Stimulated activated CD4-positive, alpha-beta T cell treated with anti-CD3 and anti-CD28 coated beads, Interleukin-1b, Interleukin-23, amount 100 ng/mL, for 24 hours (primary cell): ENCODE results near the gene RAPGEF4.
"Not testable (repeated sequence)": the region's sequence is repeated elsewhere in the genome, so short reads cannot be mapped to it uniquely, and the experiment has no call there.

ENCODE experiments used
- DNase-seq, 4 experiments: peaks; one replicate each; pipeline ENCODE4 v3.0.0-alpha.2; 2020; ENCODE audit warnings: low read depth in 4 of 4, low spot score in 1 of 4

RAPGEF4 gene

DNA sequence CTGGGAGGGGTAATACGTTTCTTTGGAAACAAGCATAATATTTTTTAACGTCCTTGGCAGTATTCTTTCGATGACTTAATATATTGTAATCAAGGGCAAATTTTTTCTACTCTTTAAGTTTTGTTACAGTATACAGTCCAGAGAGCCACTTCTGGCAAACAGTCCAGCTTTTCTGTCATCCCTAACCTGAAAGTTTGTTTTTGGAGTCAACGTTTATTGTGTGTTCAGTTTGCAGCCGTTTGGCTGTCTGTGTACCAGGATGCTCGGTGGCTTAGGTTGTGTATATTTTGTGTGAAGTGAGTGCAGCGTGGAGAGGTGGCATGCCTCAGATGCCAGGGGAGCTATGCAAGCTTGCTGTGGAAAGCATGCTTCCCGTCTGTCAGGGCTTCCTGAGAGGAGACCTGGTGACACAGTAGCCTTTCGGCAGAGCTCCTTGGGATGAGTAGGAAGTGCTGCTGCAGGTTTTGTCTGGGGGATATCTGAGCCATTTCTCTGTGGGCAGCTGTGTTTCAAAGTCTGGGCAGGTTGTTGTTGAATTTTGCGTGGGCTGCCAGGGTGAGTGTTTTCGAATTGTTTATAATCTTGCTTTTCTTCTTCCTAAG lies 354.7 kb downstream of the RAPGEF4 start:
- DNase-seq = no peak

DNA sequence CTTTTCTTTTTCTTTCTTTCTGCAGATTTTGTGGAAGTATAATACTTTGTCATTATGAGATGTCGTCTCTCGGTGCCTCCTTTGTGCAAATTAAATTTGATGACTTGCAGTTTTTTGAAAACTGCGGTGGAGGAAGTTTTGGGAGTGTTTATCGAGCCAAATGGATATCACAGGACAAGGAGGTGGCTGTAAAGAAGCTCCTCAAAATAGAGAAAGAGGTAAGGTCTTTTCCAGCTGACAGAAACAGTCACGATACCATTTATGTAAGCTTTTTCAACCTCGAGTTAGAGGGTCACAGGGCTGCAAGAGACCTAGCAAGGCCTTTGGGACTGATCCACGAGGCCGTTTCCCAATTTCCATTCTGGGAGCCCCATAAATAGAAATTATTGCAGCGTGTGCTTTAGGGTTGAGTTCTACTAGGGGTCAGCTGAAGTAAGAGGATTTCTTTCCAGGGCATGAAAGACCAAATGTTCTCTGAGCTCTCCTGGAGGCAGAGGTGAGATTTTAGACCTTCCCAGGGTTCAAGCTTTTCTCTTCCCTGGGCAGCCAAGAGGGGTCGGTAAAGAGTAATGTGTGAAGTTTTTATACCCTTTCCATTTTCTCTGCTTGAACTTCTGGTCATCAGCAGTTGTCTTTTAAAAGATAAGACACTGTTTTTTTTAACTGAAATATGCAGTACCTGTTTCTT lies 355.5 kb downstream of the RAPGEF4 start:
- no peak for DNase-seq

DNA sequence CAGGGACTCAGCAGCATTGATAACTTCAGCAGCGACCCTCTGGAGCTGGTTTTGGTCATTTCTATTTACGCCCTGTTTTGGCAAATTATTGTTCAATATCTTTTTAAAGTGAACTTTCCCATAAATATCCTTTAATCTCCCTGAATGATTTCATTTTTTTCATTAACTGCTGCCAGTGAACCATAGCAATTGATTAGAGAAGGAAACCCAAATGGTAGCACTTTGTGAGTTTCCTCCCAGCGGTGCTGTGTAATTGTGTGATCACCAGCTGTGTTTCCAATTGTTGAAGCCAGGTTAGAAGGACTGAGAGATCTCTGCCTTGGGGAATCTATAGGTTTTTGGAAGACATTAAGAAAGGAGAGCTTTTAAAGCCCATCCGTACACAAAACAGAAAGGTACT lies 356.3 kb downstream of the RAPGEF4 start:
- DNase-seq = no peak

DNA sequence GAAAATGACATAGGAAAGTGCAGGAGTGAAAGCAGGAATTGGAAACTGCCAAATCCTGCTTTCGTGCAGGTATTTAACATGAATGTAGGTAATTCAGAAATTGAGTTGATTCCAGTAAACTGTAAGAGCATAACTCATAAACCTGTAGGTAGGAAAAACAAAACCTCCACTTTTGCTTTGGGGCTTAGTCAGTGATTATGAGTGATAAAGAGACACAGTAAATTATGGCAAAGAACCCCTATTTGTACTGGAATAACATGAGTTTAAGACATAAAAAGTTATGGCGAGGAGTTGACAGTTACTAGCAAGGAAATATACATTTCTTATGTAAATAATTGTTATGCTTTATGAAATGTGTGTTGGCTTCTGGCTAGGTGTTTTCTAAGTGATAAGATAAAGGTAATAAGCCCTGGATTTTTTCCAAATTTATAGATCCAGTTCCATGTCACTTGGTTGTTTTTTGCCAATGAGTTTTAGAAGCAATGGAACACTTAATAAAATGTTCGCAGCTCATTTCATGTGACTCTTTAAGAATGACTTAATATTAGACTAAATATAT lies 357.3 kb downstream of the RAPGEF4 start:
- no peak for DNase-seq

DNA sequence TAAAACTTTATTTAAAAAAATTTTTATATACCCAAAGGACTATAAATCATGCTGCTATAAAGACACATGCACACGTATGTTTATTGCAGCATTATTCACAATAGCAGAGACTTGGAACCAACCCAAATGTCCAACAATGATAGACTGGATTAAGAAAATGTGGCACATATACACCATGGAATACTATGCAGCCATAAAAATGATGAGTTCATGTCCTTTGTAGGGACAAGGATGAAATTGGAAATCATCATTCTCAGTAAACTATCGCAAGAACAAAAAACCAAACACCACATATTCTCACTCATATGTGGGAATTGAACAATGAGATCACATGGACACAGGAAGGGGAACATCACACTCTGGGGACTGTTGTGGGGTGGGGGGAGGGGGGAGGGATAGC lies 358.0 kb downstream of the RAPGEF4 start:
- not testable (repeated sequence) for DNase-seq

DNA sequence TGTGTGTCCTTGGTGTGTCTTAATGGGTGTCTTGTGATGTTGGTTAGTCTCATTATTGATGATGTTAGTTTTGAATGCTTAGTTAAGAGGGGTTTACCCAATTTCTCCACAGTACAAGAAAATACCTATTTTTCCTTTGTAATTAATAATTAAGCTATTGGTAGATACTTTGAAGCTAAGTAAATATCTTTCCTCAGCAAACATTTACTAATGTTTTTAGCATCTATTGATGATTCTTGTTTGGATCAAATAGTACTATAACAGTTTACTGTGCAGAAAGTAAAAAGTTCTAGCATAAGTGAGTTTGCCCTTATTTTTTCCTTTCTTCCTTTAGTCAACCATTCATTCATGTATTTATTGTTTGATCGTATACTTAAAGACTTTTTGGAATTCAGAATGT lies 359.1 kb downstream of the RAPGEF4 start:
- DNase-seq = no peak

DNA sequence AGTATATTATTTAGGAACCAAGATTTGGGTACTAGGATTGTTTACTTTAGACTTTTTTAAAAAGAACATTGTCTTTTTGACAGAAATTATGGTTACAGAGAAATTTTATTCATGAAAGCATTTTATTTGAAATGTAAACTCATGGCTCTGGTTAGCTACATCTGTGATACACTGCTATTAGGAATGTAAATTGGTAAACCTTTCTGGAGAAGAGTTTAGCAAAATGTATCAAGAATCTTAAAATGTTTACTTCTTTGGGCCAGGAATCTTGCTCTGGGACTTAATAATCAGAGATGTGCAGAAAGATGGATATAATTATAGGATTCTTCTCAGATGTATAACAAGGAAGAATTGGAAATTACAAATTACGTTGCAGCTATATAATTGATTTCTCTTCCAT lies 359.7 kb downstream of the RAPGEF4 start:
- DNase-seq = no peak

DNA sequence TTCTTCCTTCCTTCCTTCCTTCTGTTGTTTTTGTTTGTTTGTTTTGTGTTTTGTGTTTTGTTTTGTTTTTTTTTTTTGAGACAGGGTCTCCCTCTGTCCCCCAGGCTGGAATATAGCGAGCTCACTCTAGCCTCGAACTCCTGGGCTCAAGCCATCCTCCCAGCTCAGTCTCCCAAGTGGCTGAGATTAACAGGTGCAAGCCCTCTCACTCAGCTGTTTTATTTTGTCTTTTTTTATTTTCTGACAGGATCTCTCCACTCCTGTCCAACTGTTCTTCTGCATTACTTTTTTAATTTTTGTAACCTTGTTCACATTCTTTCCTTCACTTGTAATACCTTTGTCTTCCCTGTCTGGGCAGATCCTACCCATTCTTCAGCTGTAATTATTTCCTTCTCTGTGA lies 363.6 kb downstream of the RAPGEF4 start:
- DNase-seq = no peak

DNA sequence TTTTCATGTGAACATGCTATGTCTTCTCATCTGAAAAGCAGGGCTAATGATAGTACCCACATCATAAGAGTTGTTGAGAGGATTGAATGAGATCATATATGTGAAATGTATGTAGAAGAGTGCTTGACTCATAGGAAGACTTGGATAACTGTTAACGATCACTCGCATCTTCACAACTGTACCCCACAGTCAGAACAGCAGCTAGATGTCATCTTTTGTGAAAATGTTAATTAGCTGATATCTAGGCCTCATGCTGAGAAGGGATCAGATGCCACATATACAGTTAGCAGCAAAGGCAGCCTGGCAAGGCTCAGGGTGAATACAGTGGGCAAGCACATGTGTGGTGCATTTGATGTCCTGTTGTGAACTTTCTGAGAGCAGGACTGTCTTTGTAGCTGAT lies 364.2 kb downstream of the RAPGEF4 start:
- DNase-seq = no peak

DNA sequence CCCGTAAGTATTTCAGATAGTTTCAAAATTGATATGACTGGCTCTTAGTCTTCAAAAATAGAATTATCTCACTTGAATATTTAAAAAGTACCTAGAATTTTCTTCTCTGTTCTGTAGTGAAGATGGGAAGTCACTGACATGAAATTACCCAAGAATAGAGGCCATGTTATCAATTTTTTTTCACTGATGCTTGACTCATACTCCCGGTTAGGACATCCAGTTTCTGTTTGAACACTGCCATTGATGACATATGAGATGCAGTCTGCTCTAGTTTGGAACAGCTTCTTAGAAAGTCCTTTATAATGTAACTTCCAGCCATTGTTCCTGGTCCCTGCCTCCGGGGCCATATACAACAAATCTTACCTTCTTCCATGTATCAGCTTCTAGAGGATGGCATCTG lies 366.0 kb downstream of the RAPGEF4 start:
- no peak for DNase-seq
